Astrocyte of the cerebellum (primary cell): ENCODE results near the gene LGALS7.
"Not testable (repeated sequence)": the region's sequence is repeated elsewhere in the genome, so short reads cannot be mapped to it uniquely, and the experiment has no call there.

Source experiments
- DNase-seq: peaks from one replicate; pipeline ENCODE4 v3.0.0-alpha.2; 2011; ENCODE audit warnings: low read depth
- H3K4me3 ChIP-seq: 2 replicates; pipeline ENCODE4 v1.5.1; 2011; ENCODE audit warnings: mild to moderate bottlenecking, low read depth, low read length, moderate library complexity
- CTCF ChIP-seq: IDR thresholded peaks from 2 replicates; pipeline ENCODE4 v1.5.1; 2012; ENCODE audit warnings: low read length, low read depth, moderate library complexity, mild to moderate bottlenecking; ENCODE audit errors: missing control alignments
- in situ Hi-C: cut with HindIII; loops from 2 replicates; pipeline ENCODE4 v1.10.0; 2017; ENCODE audit warnings: low sequenced_read_pairs

Gene LGALS7

GRCh38 chr19:38813323-38813722, 40.0 kb upstream of the LGALS7 start:
- no peak for TF ChIP-seq CTCF
- no peak overlapping the region for H3K4me3 ChIP-seq
- no peak for DNase-seq
- in situ Hi-C loops, result no loop called here

- no peak for DNase-seq
- no peak for TF ChIP-seq CTCF
- H3K4me3 ChIP-seq, result no peak within 1 kb of the TSS
- in situ Hi-C loops, result no loop called here
These were observed 39.6 kb upstream of the LGALS7 start, which contains the start of gene LGALS4 for GRCh38 chr19:38812841-38813320. LGALS4 (minus strand) TSS chr19:38812945; CDS start chr19:38812886, 59 bp downstream.

GRCh38 chr19:38812009-38812840, 38.9 kb upstream of the LGALS7 start:
- no peak for TF ChIP-seq CTCF
- H3K4me3 ChIP-seq, result no peak overlapping the region
- no peak for DNase-seq
- in situ Hi-C loops, result no loop called here

DNA sequence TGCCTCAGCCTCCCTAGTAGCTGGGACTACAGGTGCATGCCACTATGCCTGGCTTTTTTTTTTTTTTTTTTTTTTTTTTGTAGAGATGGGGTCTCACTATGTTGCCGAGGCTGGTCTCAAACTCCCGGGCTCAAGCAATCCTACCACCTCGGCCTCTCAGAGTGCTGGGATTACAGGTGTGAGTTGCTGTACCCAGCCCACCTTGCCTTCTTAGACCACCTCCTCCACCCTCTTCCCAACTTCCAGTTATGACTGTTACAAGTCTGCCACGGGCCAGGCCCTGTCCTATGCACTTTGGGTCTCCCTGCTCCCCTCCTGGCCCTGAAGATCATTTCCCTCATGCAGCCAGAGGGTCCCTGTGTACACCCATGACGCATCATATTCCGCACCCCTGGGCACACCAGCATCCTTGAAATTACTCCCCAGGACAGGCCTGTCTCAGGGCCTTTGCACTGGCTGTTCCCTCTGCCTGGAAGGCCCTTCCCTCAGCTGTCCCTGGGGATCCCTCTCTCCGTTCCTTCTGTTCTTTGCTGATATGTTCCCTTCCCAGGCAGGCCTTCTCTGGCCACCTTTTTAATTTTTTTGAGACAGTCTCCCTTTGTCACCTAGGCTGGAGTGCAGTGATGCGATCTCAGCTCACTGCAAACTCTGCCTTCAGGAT, 36.4 kb upstream of the LGALS7 start:
- in situ Hi-C loops, result no loop called here
- no peak overlapping the region for H3K4me3 ChIP-seq
- TF ChIP-seq CTCF, result no peak
- DNase-seq, result no peak

- TF ChIP-seq CTCF, result no peak
- in situ Hi-C loops, result no loop called here
- no peak for DNase-seq
- H3K4me3 ChIP-seq, result no peak overlapping the region
These were observed 35.4 kb upstream of the LGALS7 start for GRCh38 chr19:38808741-38809140.

DNA sequence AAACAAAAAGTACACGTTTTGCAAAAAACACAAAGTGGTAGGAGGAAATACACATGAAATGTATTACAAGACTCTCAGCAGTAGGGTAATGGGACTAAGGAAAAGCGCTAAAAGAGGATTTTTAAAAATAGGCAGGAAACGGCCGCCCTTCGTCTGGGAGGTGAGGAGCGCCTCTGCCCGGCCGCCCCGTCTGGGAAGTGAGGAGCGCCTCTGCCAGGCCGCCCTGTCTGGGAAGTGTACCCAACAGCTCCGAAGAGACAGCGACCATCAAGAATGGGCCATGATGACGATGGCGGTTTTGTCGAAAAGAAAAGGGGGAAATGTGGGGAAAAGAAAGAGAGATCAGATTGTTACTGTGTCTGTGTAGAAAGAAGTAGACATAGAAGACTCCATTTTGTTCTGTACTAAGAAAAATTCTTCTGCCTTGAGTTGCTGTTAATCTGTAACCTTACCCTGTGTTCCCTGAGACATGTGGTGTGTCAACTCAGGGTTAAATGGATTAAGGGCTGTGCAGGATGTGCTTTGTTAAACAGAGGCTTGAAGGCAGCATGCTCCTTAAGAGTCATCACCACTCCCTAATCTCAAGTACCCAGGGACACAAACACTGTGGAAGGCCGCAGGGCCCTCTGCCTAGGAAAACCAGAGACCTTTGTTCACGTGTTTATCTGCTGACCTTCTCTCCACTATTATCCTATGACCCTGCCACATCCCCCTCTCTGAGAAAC, 34.2 kb upstream of the LGALS7 start:
- H3K4me3 ChIP-seq, in situ Hi-C loops, DNase-seq: not testable (repeated sequence)
